KMS-11 (cell line): Measurements from ENCODE around the gene ST6GAL2.

Experiments used
- H2AFZ ChIP-seq: fragments of 200-600 bp; sonication (generic); 2 replicates; pipeline ENCODE4 v1.6.1; 2016; ENCODE audit warnings: antibody characterized with exemption, mixed run types, low read depth
- H3K27ac ChIP-seq: fragments of 200-600 bp; sonication (generic); 2 replicates; pipeline ENCODE4 v1.6.1; 2016; ENCODE audit warnings: mild to moderate bottlenecking, mixed run types
- H3K27me3 ChIP-seq: fragments of 200-600 bp; sonication (generic); 2 replicates; pipeline ENCODE4 v1.6.1; 2017; ENCODE audit warnings: mild to moderate bottlenecking, low read depth, mixed run types, moderate library complexity; ENCODE audit not compliant: insufficient read depth
- H3K36me3 ChIP-seq: fragments of 200-600 bp; sonication (generic); 2 replicates; pipeline ENCODE4 v1.6.1; 2017; ENCODE audit warnings: mild to moderate bottlenecking, mixed run types; ENCODE audit not compliant: insufficient read depth
- H3K4me1 ChIP-seq: fragments of 200-600 bp; sonication (generic); 2 replicates; pipeline ENCODE4 v1.6.1; 2016; ENCODE audit warnings: mild to moderate bottlenecking, low read depth, mixed run types; ENCODE audit not compliant: poor library complexity, severe bottlenecking
- H3K4me2 ChIP-seq: fragments of 200-600 bp; sonication (generic); 2 replicates; pipeline ENCODE4 v1.7.0; 2016; ENCODE audit warnings: mild to moderate bottlenecking, mixed run types
- H3K4me3 ChIP-seq: fragments of 200-600 bp; sonication (generic); IDR thresholded peaks from 2 replicates; pipeline ENCODE4 v1.6.1; 2017; ENCODE audit warnings: low read depth, low read length, mixed read lengths; ENCODE audit not compliant: insufficient read depth
- H3K79me2 ChIP-seq: fragments of 200-600 bp; sonication (generic); 2 replicates; pipeline ENCODE4 v1.6.1; 2016; ENCODE audit warnings: low read depth, mixed run types; ENCODE audit not compliant: insufficient read depth
- H3K9ac ChIP-seq: fragments of 200-600 bp; sonication (generic); 2 replicates; pipeline ENCODE4 v1.6.1; 2016; ENCODE audit warnings: mild to moderate bottlenecking, mixed run types
- H4K20me1 ChIP-seq: fragments of 200-600 bp; sonication (generic); 2 replicates; pipeline ENCODE4 v1.6.1; 2016; ENCODE audit warnings: mild to moderate bottlenecking, mixed run types; ENCODE audit not compliant: insufficient read depth
- TF ChIP-seq, protein P1 (sequence below): fragments of 200-600 bp; sonication (generic); conservative IDR thresholded peaks from 2 replicates; pipeline ENCODE4 v1.6.1; 2017; ENCODE audit warnings: low read depth, mild to moderate bottlenecking, antibody characterized with exemption, low read length, moderate library complexity, mixed read lengths

Gene ST6GAL2

DNA sequence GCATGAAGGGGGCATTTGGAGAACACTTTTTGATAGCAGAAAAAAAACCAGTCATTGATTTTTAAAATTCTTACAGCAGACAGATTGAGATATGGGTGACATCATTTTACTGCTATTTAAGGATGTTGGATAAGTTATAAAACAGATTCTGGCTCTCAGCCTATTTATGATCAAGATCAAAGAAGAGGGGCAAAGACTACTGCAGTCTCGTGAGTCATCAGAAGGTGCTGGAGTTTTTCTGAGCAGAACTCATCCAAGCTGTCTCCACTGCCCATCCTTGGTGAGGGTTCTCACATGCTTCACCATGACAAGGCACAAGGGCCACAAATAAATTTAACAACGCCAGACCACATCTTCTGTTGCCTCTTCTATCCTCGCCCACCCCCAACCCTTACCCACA is 58.8 kb downstream of the ST6GAL2 start:
- Histone ChIP-seq H3K79me2 (no peaks in the 10 kb centered on the region), H3K27me3 (no peaks in the 10 kb centered on the region), H3K27ac (no peak overlapping the region), H2AFZ (no peak overlapping the region), H3K4me1 (no peaks in the 10 kb centered on the region), H3K4me3 (no peak overlapping the region), H3K9ac (no peak overlapping the region), H3K36me3 (no peaks in the 10 kb centered on the region), H3K4me2 (no peak overlapping the region), H4K20me1 (no peaks in the 10 kb centered on the region)
- TF ChIP-seq, protein P1, sequence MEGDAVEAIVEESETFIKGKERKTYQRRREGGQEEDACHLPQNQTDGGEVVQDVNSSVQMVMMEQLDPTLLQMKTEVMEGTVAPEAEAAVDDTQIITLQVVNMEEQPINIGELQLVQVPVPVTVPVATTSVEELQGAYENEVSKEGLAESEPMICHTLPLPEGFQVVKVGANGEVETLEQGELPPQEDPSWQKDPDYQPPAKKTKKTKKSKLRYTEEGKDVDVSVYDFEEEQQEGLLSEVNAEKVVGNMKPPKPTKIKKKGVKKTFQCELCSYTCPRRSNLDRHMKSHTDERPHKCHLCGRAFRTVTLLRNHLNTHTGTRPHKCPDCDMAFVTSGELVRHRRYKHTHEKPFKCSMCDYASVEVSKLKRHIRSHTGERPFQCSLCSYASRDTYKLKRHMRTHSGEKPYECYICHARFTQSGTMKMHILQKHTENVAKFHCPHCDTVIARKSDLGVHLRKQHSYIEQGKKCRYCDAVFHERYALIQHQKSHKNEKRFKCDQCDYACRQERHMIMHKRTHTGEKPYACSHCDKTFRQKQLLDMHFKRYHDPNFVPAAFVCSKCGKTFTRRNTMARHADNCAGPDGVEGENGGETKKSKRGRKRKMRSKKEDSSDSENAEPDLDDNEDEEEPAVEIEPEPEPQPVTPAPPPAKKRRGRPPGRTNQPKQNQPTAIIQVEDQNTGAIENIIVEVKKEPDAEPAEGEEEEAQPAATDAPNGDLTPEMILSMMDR: no peak

DNA sequence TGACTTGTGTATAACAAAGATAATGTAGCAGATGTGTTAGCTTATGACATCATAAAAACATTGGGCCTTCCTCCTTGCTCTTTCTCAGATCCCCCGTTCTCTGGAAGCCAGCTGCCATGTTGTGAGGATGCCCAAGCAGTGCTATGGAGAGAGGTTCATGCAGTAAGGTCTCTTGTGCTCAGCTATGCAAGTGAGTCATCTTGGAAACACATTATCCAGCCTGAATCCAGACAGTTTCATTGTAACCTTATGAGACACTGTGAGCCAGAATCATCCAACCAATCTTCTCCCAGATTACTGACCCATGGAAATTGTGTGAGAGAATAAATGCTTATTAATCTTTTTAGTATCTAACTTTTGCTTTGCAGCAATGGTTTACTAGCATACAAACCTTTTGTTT is 60.8 kb downstream of the ST6GAL2 start:
- no peaks in the 10 kb centered on the region for H4K20me1 ChIP-seq
- TF ChIP-seq, protein P1: no peak
- H3K27me3 ChIP-seq: no peaks in the 10 kb centered on the region
- no peaks in the 10 kb centered on the region for H3K79me2 ChIP-seq
- H3K4me3 ChIP-seq: no peak overlapping the region
- H2AFZ ChIP-seq: no peak overlapping the region
- no peak overlapping the region for H3K27ac ChIP-seq
- no peaks in the 10 kb centered on the region for H3K36me3 ChIP-seq
- no peak overlapping the region for H3K9ac ChIP-seq
- H3K4me1 ChIP-seq: no peaks in the 10 kb centered on the region
- no peak overlapping the region for H3K4me2 ChIP-seq

DNA sequence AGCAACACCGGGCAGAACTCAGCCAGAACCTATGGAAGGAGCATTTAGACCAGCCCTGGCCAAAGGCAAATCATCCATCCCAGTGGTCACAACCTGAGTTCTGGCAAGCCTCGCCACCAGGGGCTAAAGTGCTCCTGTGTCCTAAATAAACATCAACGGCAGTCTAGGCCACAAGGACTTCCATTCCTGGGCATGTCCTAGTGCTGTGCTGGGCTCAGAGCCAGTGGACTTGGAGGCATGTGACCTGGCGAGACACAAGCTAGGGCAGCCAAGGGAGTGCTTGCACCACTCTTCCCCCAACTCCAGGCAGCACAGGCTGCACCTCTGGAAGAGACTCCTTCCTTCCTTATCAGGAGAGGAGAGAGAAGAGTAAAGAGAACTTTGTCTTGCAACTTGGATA is 69.0 kb downstream of the ST6GAL2 start:
- no peaks in the 10 kb centered on the region for H3K27me3 ChIP-seq

GRCh38 chr2:106812841-106813240 is 73.1 kb downstream of the ST6GAL2 start:
- no peak overlapping the region for H3K9ac ChIP-seq
- no peak overlapping the region for H2AFZ ChIP-seq
- TF ChIP-seq, protein P1: no peak
- no peaks in the 10 kb centered on the region for H3K79me2 ChIP-seq
- H3K36me3 ChIP-seq: no peaks in the 10 kb centered on the region
- H3K4me1 ChIP-seq: no peaks in the 10 kb centered on the region
- H4K20me1 ChIP-seq: no peaks in the 10 kb centered on the region
- H3K4me3 ChIP-seq: no peak overlapping the region
- H3K27me3 ChIP-seq: no peaks in the 10 kb centered on the region
- H3K4me2 ChIP-seq: no peak overlapping the region
- H3K27ac ChIP-seq: no peak overlapping the region

More for the DNA sequence above, 69.0 kb downstream of the ST6GAL2 start:
- H3K9ac ChIP-seq: no peak overlapping the region
- no peak overlapping the region for H3K4me3 ChIP-seq
- no peaks in the 10 kb centered on the region for H4K20me1 ChIP-seq
- no peaks in the 10 kb centered on the region for H3K4me1 ChIP-seq
- H3K79me2 ChIP-seq: no peaks in the 10 kb centered on the region
- H3K4me2 ChIP-seq: no peak overlapping the region
- H2AFZ ChIP-seq: no peak overlapping the region
- no peak overlapping the region for H3K27ac ChIP-seq
- no peaks in the 10 kb centered on the region for H3K36me3 ChIP-seq
- TF ChIP-seq, protein P1: no peak
